Activated T-helper 17 cell treated with anti-CD3 and anti-CD28 coated beads, Interleukin-2, amount 50 U/mL, for 72 hours (primary cell): Measurements from ENCODE around the gene BPIFB3. TPM values are rescaled to one million over a fixed set of nuclear protein-coding genes. Genes with fewer than 3 reads are reported as not detected.
A peak's percentile ranks its signal among the peaks of the same experiment; 100 is the strongest.

Experiments
- ATAC-seq: fragments of 150-1000 bp; cut with Tn5 transposase; replicated peaks from 2 replicates; pipeline ENCODE4 v1.10.0; 2021; ENCODE audit warnings: mild to moderate bottlenecking, moderate library complexity
- H3K27ac Mint-ChIP-seq: one replicate; pipeline ENCODE4 v1.8.0; 2022; ENCODE audit warnings: mixed read lengths
- H3K27me3 Mint-ChIP-seq: one replicate; pipeline ENCODE4 v1.8.0; 2022; ENCODE audit warnings: mixed read lengths
- H3K36me3 Mint-ChIP-seq: one replicate; pipeline ENCODE4 v1.8.0; 2022; ENCODE audit warnings: low read depth, mild to moderate bottlenecking, mixed read lengths
- H3K4me1 Mint-ChIP-seq: one replicate; pipeline ENCODE4 v1.8.0; 2022; ENCODE audit warnings: mixed read lengths
- H3K4me3 Mint-ChIP-seq: one replicate; pipeline ENCODE4 v1.8.0; 2022; ENCODE audit warnings: mild to moderate bottlenecking, mixed read lengths
- H3K9me3 Mint-ChIP-seq: one replicate; pipeline ENCODE4 v1.8.0; 2022; ENCODE audit warnings: mixed read lengths
- total RNA-seq, 2 donors: library from RNA; stranded (reverse); gene quantifications; one replicate each; pipeline ENCODE4 v1.2.3, GENCODE V29; 2022

Gene BPIFB3
- total RNA-seq, 2 donors from 2014 or later, result not detected

GRCh38 chr20:33012327-33013189 is 41.1 kb upstream of the BPIFB3 start:
- H3K27me3 Mint-ChIP-seq, result no peaks in the 10 kb centered on the region
- no peak overlapping the region for H3K4me3 Mint-ChIP-seq
- no peaks in the 10 kb centered on the region for H3K36me3 Mint-ChIP-seq
- H3K9me3 Mint-ChIP-seq, result no peaks in the 10 kb centered on the region
- no peak overlapping the region for H3K27ac Mint-ChIP-seq
- ATAC-seq, result no peak
- H3K4me1 Mint-ChIP-seq, result no peaks in the 10 kb centered on the region

DNA sequence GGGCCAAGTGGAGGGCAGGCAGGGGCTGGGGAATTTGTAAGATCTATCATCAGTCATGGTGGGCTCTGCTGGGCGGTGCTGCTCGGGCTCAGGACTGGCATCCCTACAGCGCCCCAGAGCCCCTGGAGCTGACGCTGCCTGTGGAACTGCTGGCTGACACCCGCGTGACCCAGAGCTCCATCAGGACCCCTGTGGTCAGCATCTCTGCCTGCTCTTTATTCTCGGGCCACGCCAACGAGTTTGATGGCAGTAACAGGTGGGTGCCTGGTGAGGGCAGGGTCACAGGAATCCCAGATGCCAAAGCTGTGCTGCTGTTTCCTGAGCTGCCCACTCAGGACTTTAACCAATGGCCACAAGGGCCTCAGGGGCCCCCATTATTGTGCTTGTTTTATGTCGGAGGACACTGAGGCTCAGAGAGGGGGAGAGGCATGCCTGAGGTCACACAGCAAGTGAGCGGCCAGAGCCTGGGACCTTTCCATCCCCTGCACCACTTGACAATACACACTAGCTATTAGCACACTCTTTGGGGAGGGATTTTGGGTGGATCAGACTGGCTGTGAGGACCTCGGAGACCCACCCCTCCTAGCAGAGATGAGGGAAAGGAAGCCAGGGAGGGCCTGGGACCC is 39.9 kb upstream of the BPIFB3 start:
- no peaks in the 10 kb centered on the region for H3K4me1 Mint-ChIP-seq
- no peaks in the 10 kb centered on the region for H3K36me3 Mint-ChIP-seq
- H3K27me3 Mint-ChIP-seq, result no peaks in the 10 kb centered on the region
- no peak for ATAC-seq
- H3K9me3 Mint-ChIP-seq, result no peaks in the 10 kb centered on the region
- H3K4me3 Mint-ChIP-seq, result no peak overlapping the region
- no peak overlapping the region for H3K27ac Mint-ChIP-seq

GRCh38 chr20:33014336-33015113 is 39.2 kb upstream of the BPIFB3 start:
- ATAC-seq, result no peak
- Mint-ChIP-seq H3K27ac (no peak overlapping the region), H3K9me3 (no peaks in the 10 kb centered on the region), H3K4me1 (no peaks in the 10 kb centered on the region), H3K36me3 (no peaks in the 10 kb centered on the region), H3K4me3 (no peak overlapping the region), H3K27me3 (no peaks in the 10 kb centered on the region)

DNA sequence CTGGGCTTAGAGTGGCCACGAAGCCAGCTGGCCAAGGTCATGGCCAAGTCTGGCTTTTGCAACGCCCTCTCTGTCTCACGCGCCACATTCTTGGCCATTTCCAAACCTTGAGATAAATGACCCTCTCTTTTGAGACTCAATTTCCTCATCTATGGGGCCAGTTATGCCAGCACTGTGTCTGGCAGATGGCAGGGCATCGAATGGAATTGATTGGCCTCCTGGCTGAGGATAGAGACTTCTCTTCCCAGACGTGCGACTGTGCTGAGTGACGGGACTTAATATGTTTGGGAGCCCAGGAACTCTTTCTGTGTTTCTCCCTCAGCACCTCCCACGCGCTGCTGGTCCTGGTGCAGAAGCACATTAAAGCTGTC is 38.6 kb upstream of the BPIFB3 start:
- Mint-ChIP-seq H3K36me3 (no peaks in the 10 kb centered on the region), H3K27me3 (no peaks in the 10 kb centered on the region), H3K27ac (no peak overlapping the region), H3K4me1 (no peaks in the 10 kb centered on the region), H3K4me3 (no peak overlapping the region), H3K9me3 (no peaks in the 10 kb centered on the region)
- no peak for ATAC-seq

- Mint-ChIP-seq H3K27ac (peak overlapping the region; percentile 56), H3K36me3 (no peaks in the 10 kb centered on the region), H3K4me3 (no peak overlapping the region), H3K4me1 (no peaks in the 10 kb centered on the region), H3K27me3 (no peaks in the 10 kb centered on the region), H3K9me3 (no peaks in the 10 kb centered on the region)
- ATAC-seq, result no peak
Measured at GRCh38 chr20:33015700-33016580, 37.8 kb upstream of the BPIFB3 start.

DNA sequence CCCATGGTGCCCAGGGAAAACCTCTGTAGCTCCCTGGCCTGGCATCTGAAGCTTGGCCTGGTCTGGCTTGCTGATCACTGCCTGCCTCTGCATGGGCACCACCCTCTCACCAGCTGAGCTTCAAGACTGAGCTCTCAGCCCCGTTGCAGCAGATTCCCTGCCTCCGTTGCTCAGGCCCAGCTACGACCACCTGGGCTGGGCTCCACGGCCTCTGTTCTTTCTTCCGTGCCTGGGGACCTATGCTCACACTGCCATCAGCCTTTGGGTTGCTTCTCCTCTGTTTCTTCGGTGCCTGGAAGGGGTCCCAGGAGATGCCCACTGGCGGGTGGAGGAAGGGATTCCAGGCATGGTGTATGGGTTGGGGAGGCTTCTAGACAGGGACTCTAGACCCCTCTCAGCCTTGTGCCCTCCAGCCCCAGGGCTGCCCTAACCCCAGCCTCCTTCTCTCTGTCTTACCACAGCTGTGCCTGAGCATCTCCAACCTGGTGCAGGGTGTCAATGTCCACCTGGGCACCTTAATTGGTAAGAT is 37.1 kb upstream of the BPIFB3 start:
- H3K27me3 Mint-ChIP-seq, result no peaks in the 10 kb centered on the region
- no peaks in the 10 kb centered on the region for H3K9me3 Mint-ChIP-seq
- no peaks in the 10 kb centered on the region for H3K4me1 Mint-ChIP-seq
- ATAC-seq, result no peak
- H3K27ac Mint-ChIP-seq, result peak overlapping the region; percentile 56
- H3K4me3 Mint-ChIP-seq, result no peak overlapping the region
- no peaks in the 10 kb centered on the region for H3K36me3 Mint-ChIP-seq

DNA sequence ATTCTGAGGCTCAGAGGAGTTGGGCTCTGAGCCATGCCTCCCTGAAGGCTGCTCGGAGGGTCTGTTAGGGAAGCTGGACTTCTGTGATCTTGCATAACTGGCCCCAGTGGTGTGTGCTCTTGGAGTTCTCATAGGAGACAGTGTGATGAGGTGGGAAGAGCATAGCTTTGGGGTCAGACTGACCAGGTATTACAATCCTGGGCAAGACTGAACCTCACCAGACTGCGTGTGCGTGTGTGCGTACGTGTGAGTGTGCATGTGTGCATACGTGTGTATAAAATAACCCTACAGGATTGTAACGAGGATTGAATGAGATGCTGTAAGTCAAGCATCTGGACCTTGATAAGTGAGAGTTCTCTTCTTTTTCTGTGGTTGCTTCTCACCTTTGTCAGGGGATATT is 36.2 kb upstream of the BPIFB3 start:
- ATAC-seq, result no peak
- Mint-ChIP-seq H3K27me3 (no peaks in the 10 kb centered on the region), H3K36me3 (no peaks in the 10 kb centered on the region), H3K27ac (no peak overlapping the region), H3K9me3 (no peaks in the 10 kb centered on the region), H3K4me1 (no peaks in the 10 kb centered on the region), H3K4me3 (no peak overlapping the region)

DNA sequence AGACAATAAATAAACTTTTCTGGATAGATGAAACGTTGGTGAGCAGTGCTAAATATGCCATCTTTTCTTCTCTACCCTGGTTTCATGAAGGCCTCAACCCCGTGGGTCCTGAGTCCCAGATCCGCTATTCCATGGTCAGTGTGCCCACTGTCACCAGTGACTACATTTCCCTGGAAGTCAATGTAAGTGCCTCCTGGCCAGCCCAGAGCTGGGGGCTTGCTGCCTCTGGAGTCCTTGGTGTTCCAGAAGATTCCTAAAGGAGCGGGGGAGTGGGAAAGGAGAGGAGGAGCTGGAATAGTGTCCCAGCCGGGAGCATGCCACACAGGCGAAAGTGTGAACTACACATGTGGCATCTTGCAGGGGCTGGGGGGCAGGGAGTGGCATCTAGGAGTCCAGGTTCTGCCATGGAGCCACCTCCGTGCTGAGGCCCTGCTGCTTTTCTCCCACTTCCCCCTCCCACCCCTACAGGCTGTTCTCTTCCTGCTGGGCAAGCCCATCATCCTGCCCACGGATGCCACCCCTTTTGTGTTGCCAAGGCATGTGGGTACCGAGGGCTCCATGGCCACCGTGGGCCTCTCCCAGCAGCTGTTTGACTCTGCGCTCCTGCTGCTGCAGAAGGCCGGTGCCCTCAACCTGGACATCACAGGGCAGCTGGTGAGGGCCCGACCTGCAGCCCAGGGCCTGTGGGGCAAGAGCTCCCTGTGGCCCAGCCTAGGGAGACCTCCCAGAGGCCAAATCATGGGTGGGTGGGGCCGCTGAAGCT is 35.4 kb upstream of the BPIFB3 start:
- Mint-ChIP-seq H3K27ac (no peak overlapping the region), H3K36me3 (no peaks in the 10 kb centered on the region), H3K4me3 (no peak overlapping the region), H3K9me3 (no peaks in the 10 kb centered on the region), H3K4me1 (no peaks in the 10 kb centered on the region), H3K27me3 (no peaks in the 10 kb centered on the region)
- no peak for ATAC-seq

DNA sequence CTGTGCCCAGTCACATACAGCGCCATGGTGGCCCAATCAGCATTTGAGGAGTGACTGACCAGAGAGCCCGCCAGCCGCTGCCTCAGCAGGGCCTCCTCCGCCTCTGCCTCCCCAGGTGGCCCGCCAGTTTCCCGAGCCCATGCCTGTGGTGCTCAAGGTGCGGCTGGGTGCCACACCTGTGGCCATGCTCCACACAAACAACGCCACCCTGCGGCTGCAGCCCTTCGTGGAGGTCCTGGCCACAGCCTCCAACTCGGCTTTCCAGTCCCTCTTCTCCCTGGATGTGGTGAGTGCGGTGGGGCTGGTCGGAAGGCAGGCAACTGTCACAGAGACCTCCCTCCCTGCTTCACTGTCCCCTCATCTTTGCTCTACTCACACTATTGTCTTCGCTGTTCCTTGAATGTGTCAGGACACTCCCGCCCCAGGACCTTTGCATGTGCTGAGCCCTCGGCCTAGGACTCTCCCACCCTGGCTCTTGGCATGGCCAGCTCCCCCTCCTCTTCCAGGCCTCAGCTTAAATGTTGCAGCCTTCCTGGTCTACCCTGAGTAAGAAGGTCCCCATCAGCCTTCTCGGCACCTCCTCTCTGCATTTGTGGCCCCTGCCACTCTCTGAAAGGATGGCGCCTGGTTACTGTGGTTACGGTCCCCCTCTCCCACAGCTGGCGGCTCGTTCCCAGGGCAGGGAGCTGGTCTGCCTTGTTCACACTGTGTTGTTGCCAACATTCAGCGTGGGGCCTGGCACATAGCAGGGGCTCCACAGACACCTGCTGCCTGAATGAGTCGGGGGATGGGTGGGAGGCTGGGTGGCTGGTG is 34.0 kb upstream of the BPIFB3 start:
- no peaks in the 10 kb centered on the region for H3K36me3 Mint-ChIP-seq
- ATAC-seq, result no peak
- H3K27ac Mint-ChIP-seq, result no peak overlapping the region
- no peak overlapping the region for H3K4me3 Mint-ChIP-seq
- no peaks in the 10 kb centered on the region for H3K4me1 Mint-ChIP-seq
- no peaks in the 10 kb centered on the region for H3K9me3 Mint-ChIP-seq
- no peaks in the 10 kb centered on the region for H3K27me3 Mint-ChIP-seq

DNA sequence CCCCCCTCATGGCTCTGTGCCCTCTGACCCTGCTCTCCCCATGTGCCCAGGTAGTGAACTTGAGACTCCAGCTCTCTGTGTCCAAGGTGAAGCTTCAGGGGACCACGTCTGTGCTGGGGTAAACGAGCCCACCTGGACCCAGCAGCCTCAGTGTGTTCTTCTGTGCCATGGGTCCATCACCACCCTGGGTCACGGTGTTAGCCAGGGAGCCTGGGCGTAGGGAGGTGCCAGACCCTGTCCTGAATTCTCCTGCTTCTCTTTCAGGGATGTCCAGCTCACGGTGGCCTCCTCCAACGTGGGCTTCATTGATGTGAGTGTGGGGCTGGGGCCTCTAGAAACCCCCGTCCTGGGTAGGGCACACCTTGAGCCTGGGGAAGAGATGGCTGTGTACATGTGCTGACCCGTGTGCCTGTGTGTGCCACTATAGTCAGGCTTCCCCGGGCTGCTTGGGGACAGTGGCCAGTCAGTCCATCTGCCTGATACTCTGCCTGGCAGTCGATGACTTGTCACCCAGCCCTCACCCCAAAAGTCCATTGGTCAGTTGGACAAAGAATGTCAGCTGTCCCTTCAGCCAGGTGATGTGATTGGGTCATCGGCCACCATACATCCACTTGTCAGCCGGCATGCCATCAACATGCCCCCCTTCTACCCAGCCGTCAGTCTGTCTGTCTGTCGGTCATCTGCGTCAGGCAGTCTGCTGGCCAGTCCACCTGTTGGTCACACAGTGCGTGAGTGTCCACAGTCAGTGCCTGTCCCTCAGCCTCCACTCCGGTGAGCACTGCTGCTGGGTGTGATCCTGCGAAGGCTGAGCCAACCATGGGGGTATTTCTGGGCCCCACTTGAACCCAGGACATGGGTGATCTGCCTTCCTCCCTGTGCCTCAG is 33.2 kb upstream of the BPIFB3 start:
- Mint-ChIP-seq H3K27me3 (no peaks in the 10 kb centered on the region), H3K27ac (no peak overlapping the region), H3K4me3 (no peak overlapping the region), H3K36me3 (no peaks in the 10 kb centered on the region), H3K4me1 (no peaks in the 10 kb centered on the region), H3K9me3 (no peaks in the 10 kb centered on the region)
- ATAC-seq, result no peak

GRCh38 chr20:33021879-33022278 is 31.8 kb upstream of the BPIFB3 start:
- ATAC-seq, result no peak
- Mint-ChIP-seq H3K36me3 (no peaks in the 10 kb centered on the region), H3K4me3 (no peak overlapping the region), H3K27ac (no peak overlapping the region), H3K4me1 (no peaks in the 10 kb centered on the region), H3K27me3 (no peaks in the 10 kb centered on the region), H3K9me3 (no peaks in the 10 kb centered on the region)

GRCh38 chr20:33022289-33022688 is 31.4 kb upstream of the BPIFB3 start:
- H3K4me1 Mint-ChIP-seq, result no peaks in the 10 kb centered on the region

More at GRCh38 chr20:33022289-33022688, 31.4 kb upstream of the BPIFB3 start:
- no peaks in the 10 kb centered on the region for H3K36me3 Mint-ChIP-seq
- H3K27ac Mint-ChIP-seq, result no peak overlapping the region
- no peak overlapping the region for H3K4me3 Mint-ChIP-seq
- no peaks in the 10 kb centered on the region for H3K9me3 Mint-ChIP-seq
- no peak for ATAC-seq
- H3K27me3 Mint-ChIP-seq, result no peaks in the 10 kb centered on the region
